HEK293 (cell line): ENCODE measurements around the gene SOCS1.

ENCODE experiments used
- AEBP2 ChIP-seq: fragments of 450-650 bp; formaldehyde crosslinking; IDR thresholded peaks from 2 replicates; pipeline ENCODE4 v1.5.1; 2016; ENCODE audit warnings: missing biosample characterization, missing genetic modification characterization, borderline replicate concordance
- EGR2 ChIP-seq: fragments of 450-650 bp; formaldehyde crosslinking; IDR thresholded peaks from 2 replicates; pipeline ENCODE4 v1.5.1; 2016; ENCODE audit warnings: low read depth, missing biosample characterization, missing genetic modification characterization
- HIC1 ChIP-seq: fragments of 450-650 bp; formaldehyde crosslinking; IDR thresholded peaks from 2 replicates; pipeline ENCODE4 v1.5.1; 2016; ENCODE audit warnings: missing biosample characterization, missing genetic modification characterization
- KLF7 ChIP-seq: fragments of 450-650 bp; formaldehyde crosslinking; IDR thresholded peaks from 2 replicates; pipeline ENCODE4 v1.5.1; 2016; ENCODE audit warnings: missing biosample characterization, missing genetic modification characterization, borderline replicate concordance
- PATZ1 ChIP-seq: fragments of 450-650 bp; formaldehyde crosslinking; IDR thresholded peaks from 2 replicates; pipeline ENCODE4 v1.5.1; 2016; ENCODE audit warnings: missing biosample characterization, missing genetic modification characterization
- PRDM4 ChIP-seq: fragments of 450-650 bp; formaldehyde crosslinking; IDR thresholded peaks from 2 replicates; pipeline ENCODE4 v1.5.1; 2017; ENCODE audit warnings: missing biosample characterization, missing genetic modification characterization
- RBAK ChIP-seq: fragments of 450-650 bp; formaldehyde crosslinking; IDR thresholded peaks from 2 replicates; pipeline ENCODE4 v1.5.1; 2016; ENCODE audit warnings: missing biosample characterization, missing genetic modification characterization
- WT1 ChIP-seq: fragments of 450-650 bp; formaldehyde crosslinking; IDR thresholded peaks from 2 replicates; pipeline ENCODE4 v1.5.1; 2016; ENCODE audit warnings: missing biosample characterization, missing genetic modification characterization
- YY1 ChIP-seq: fragments of 450-650 bp; formaldehyde crosslinking; IDR thresholded peaks from 2 replicates; pipeline ENCODE4 v1.5.1; 2018; ENCODE audit warnings: missing biosample characterization, missing genetic modification characterization
- ZBTB21 ChIP-seq: fragments of 450-650 bp; formaldehyde crosslinking; IDR thresholded peaks from 2 replicates; pipeline ENCODE4 v1.5.1; 2017; ENCODE audit warnings: missing biosample characterization, missing genetic modification characterization
- ZFP69B ChIP-seq: fragments of 450-650 bp; formaldehyde crosslinking; IDR thresholded peaks from 2 replicates; pipeline ENCODE4 v1.5.1; 2016; ENCODE audit warnings: missing biosample characterization, missing genetic modification characterization
- ZNF138 ChIP-seq: fragments of 450-650 bp; formaldehyde crosslinking; IDR thresholded peaks from 2 replicates; pipeline ENCODE4 v1.5.1; 2016; ENCODE audit warnings: missing biosample characterization, missing genetic modification characterization, borderline replicate concordance
- ZNF169 ChIP-seq: fragments of 450-650 bp; formaldehyde crosslinking; IDR thresholded peaks from 2 replicates; pipeline ENCODE4 v1.5.1; 2016; ENCODE audit warnings: missing biosample characterization, missing genetic modification characterization
- ZNF174 ChIP-seq: fragments of 450-650 bp; formaldehyde crosslinking; IDR thresholded peaks from 2 replicates; pipeline ENCODE4 v1.5.0; 2017; ENCODE audit warnings: missing biosample characterization, mild to moderate bottlenecking, missing genetic modification characterization
- ZNF341 ChIP-seq: fragments of 450-650 bp; formaldehyde crosslinking; IDR thresholded peaks from 2 replicates; pipeline ENCODE4; 2016; ENCODE audit warnings: low read depth, missing biosample characterization, missing genetic modification characterization
- ZNF391 ChIP-seq: fragments of 450-650 bp; formaldehyde crosslinking; IDR thresholded peaks from 2 replicates; pipeline ENCODE4 v1.5.1; 2016; ENCODE audit warnings: low read depth, missing biosample characterization, missing genetic modification characterization, borderline replicate concordance
- ZNF488 ChIP-seq: fragments of 450-650 bp; formaldehyde crosslinking; IDR thresholded peaks from 2 replicates; pipeline ENCODE4 v1.5.1; 2016; ENCODE audit warnings: missing biosample characterization, missing genetic modification characterization
- ZNF514 ChIP-seq: fragments of 450-650 bp; formaldehyde crosslinking; IDR thresholded peaks from 2 replicates; pipeline ENCODE4 v1.5.1; 2016; ENCODE audit warnings: missing biosample characterization, missing genetic modification characterization
- ZNF544 ChIP-seq: fragments of 450-650 bp; formaldehyde crosslinking; IDR thresholded peaks from 2 replicates; pipeline ENCODE4 v1.5.0; 2017; ENCODE audit warnings: missing biosample characterization, missing genetic modification characterization
- ZNF558 ChIP-seq: fragments of 450-650 bp; formaldehyde crosslinking; IDR thresholded peaks from 2 replicates; pipeline ENCODE4 v1.5.1; 2016; ENCODE audit warnings: missing biosample characterization, missing genetic modification characterization
- ZNF561 ChIP-seq: fragments of 450-650 bp; IDR thresholded peaks from 2 replicates; pipeline ENCODE4 v1.5.1; 2018; ENCODE audit warnings: missing biosample characterization, missing genetic modification characterization, borderline replicate concordance
- ZNF600 ChIP-seq: fragments of 450-650 bp; formaldehyde crosslinking; IDR thresholded peaks from 2 replicates; pipeline ENCODE4 v1.5.1; 2016; ENCODE audit warnings: missing biosample characterization, missing genetic modification characterization
- ZSCAN5A ChIP-seq: fragments of 450-650 bp; formaldehyde crosslinking; IDR thresholded peaks from 2 replicates; pipeline ENCODE4 v1.5.1; 2016; ENCODE audit warnings: missing biosample characterization, missing genetic modification characterization

The SOCS1 gene

GRCh38 chr16:11255737-11256660 lies at the start of gene SOCS1 (continued):
- TF ChIP-seq ZNF544 (tag by site-specific recombination) (no peak), ZBTB21 (0 out of 2 replicates have a peak, but pooled peaks have one; percentile 16), WT1 (0 out of 2 replicates have a peak, but pooled peaks have one; percentile 60), ZNF600 (tag by site-specific recombination) (peak; percentile 93), ZNF174 (tag by site-specific recombination) (0 out of 2 replicates have a peak, but pooled peaks have one; percentile 20), ZNF558 (tag by site-specific recombination) (no peak), ZNF488 (tag by site-specific recombination) (no peak), PATZ1 (tag by site-specific recombination) (peak; percentile 90), ZNF169 (tag by site-specific recombination) (no peak), ZNF561 (tag by site-specific recombination) (peak; percentile 17; the same call in 1 of the 2 replicates), ZNF514 (tag by site-specific recombination) (no peak), HIC1 (tag by site-specific recombination) (peak; percentile 77; the same call in 1 of the 2 replicates), ZFP69B (tag by site-specific recombination) (peak; percentile 79), ZSCAN5A (tag by site-specific recombination) (peak; percentile 60; the same call in 1 of the 2 replicates), KLF7 (tag by site-specific recombination) (peak; percentile 94), ZNF138 (tag by site-specific recombination) (no peak), EGR2 (tag by site-specific recombination) (peak; percentile 19; the same call in 1 of the 2 replicates), ZNF391 (tag by site-specific recombination) (peak; percentile 88; the same call in 1 of the 2 replicates), PRDM4 (tag by site-specific recombination) (no peak), ZNF341 (peak; percentile 57), RBAK (no peak), AEBP2 (tag by site-specific recombination) (no peak), YY1 (tag by site-specific recombination) (no peak; the same call in 1 of the 2 replicates)
